Measurements from ENCODE around the gene U2SURP. TPM values are rescaled to one million over a fixed set of nuclear protein-coding genes. Genes with fewer than 3 reads are reported as not detected.

U2SURP gene
- total RNA-seq, 1 experiment from 2014 or later: 132 TPM

- no peak overlapping the region for H3K4me3 ChIP-seq (replicated peaks in 1 of 2; ENCODE audit: low read depth in 1 of 2, low read length in 2 of 2)
- no TSS peak for BruUV-seq (replicated peaks)
- no peaks in the 10 kb centered on the region for H3K9me3 ChIP-seq (ENCODE audit: control insufficient read depth in 1 of 2, insufficient read depth in 1 of 2, low read depth in 1 of 2, low read length in 2 of 2)
- H3K9me2 ChIP-seq (ENCODE audit: insufficient read depth): no peaks in the 10 kb centered on the region
- ChIA-PET RAD21 (ENCODE audit: low non-redundant PET in 1 of 2, low total read pairs in 2 of 2, uncharacterized antibody in 2 of 2, unreplicated experiment in 2 of 2) (no interaction called here), CTCF (no interaction called here), POLR2A (interaction anchor here (1.2 kb wide), 1 partner anchor 20 kb away, joined by 3 read pairs; no protein-coding TSS in a partner anchor)
- intact Hi-C loops (cut with micrococcal nuclease): no loop called here
- H2AFZ ChIP-seq (ENCODE audit: low read depth, low read length, poor library complexity, severe bottlenecking): no peak overlapping the region
- H3K4me2 ChIP-seq (ENCODE audit: low read length): no peak overlapping the region
- H3K4me1 ChIP-seq (ENCODE audit: control insufficient read depth in 1 of 2, insufficient read depth in 2 of 2, low read length in 2 of 2): peaks cover 6 to 19% of the 10 kb centered on the region in 2 experiments
- no peak for DNase-seq (ENCODE audit: low read depth, low spot score)
- H3K79me2 ChIP-seq (ENCODE audit: insufficient read depth, low read length): no peaks in the 10 kb centered on the region
- no peaks in the 10 kb centered on the region for H3K27me3 ChIP-seq (ENCODE audit: insufficient read depth, low read length)
- H3K27ac ChIP-seq (ENCODE audit: low read depth, low read length): no peak overlapping the region
- H4K20me1 ChIP-seq (ENCODE audit: insufficient read depth): no peaks in the 10 kb centered on the region
- no peak for ATAC-seq
- H3K9ac ChIP-seq (ENCODE audit: low read length): no peak overlapping the region
- no peaks in the 10 kb centered on the region for H3K36me3 ChIP-seq (ENCODE audit: control insufficient read depth in 1 of 2, insufficient read depth in 2 of 2, low read length in 2 of 2)
- no peak for TF ChIP-seq SIN3A (IDR thresholded peaks at IDR 0.05; ENCODE audit: low read depth)
- no peak for TF ChIP-seq EZH2phosphoT487 (IDR thresholded peaks at IDR 0.05; ENCODE audit: borderline replicate concordance)
- TF ChIP-seq, protein P1, sequence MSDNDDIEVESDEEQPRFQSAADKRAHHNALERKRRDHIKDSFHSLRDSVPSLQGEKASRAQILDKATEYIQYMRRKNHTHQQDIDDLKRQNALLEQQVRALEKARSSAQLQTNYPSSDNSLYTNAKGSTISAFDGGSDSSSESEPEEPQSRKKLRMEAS (IDR thresholded peaks at IDR 0.05): no peak
- TF ChIP-seq ZNF274 (IDR thresholded peaks at IDR 0.05; ENCODE audit: low read depth, low read length): no peak
- TF ChIP-seq RAD21 (IDR thresholded peaks at IDR 0.05; ENCODE audit: low read depth): no peak
- no peak for TF ChIP-seq EGR1 (IDR thresholded peaks at IDR 0.05; ENCODE audit: low read depth)
- TF ChIP-seq, protein P2, sequence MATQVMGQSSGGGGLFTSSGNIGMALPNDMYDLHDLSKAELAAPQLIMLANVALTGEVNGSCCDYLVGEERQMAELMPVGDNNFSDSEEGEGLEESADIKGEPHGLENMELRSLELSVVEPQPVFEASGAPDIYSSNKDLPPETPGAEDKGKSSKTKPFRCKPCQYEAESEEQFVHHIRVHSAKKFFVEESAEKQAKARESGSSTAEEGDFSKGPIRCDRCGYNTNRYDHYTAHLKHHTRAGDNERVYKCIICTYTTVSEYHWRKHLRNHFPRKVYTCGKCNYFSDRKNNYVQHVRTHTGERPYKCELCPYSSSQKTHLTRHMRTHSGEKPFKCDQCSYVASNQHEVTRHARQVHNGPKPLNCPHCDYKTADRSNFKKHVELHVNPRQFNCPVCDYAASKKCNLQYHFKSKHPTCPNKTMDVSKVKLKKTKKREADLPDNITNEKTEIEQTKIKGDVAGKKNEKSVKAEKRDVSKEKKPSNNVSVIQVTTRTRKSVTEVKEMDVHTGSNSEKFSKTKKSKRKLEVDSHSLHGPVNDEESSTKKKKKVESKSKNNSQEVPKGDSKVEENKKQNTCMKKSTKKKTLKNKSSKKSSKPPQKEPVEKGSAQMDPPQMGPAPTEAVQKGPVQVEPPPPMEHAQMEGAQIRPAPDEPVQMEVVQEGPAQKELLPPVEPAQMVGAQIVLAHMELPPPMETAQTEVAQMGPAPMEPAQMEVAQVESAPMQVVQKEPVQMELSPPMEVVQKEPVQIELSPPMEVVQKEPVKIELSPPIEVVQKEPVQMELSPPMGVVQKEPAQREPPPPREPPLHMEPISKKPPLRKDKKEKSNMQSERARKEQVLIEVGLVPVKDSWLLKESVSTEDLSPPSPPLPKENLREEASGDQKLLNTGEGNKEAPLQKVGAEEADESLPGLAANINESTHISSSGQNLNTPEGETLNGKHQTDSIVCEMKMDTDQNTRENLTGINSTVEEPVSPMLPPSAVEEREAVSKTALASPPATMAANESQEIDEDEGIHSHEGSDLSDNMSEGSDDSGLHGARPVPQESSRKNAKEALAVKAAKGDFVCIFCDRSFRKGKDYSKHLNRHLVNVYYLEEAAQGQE (IDR thresholded peaks at IDR 0.05; ENCODE audit: low read depth): no peak
- no peak for TF ChIP-seq SP1 (IDR thresholded peaks at IDR 0.05; ENCODE audit: low read depth)
Observed at GRCh38 chr3:142962175-142962519, 39.2 kb upstream of the U2SURP start.

All from HCT116 (cell line).